Heart left ventricle (tissue), 13 donors: ENCODE measurements around the gene USP8.
"Not testable (repeated sequence)": the region's sequence is repeated elsewhere in the genome, so short reads cannot be mapped to it uniquely, and the experiment has no call there.

Experiments
- POLR2A ChIP-seq, 2 donors: fragments of 450-650 bp; IDR thresholded peaks; one replicate each; pipeline ENCODE4 v1.6.1; 2017; ENCODE audit warnings: antibody characterized with exemption in 2 of 2, mild to moderate bottlenecking in 2 of 2, moderate library complexity in 2 of 2
- TF ChIP-seq, protein P1 (sequence below), 12 donors: fragments of 200-600 bp; sonication (generic) in 4 of 12; IDR thresholded peaks; one replicate each; pipeline versions ENCODE4 v1.5.0 to v1.8.0; 2018 to 2022; ENCODE audit warnings: antibody characterized with exemption in 12 of 12, mild to moderate bottlenecking in 5 of 12
- donor health status: ischemic (EF 13 %, LVEDD 7.1; RV severe dilation, severe dysfunction).
- donor health status: DM: no; HTN: yes; CAD: no.
- donor health status: DM: no; HTN: no; CAD: no.
- donor health status: ischemic (EF 25% LVEDD 6.9; RV normal size, moderate dysfunction).
- donor health status: ischemic (EF 25% LVEDD 5.7; RV mildly dilated, moderate dysfunction).
- donor health status: ischemic (EF 35%, LVEDD 5.7; RV mildly dilated, moderate dysfunction).
- donor health status: nonischemic (EF 11% LVEDD 7.7; RV severe dilation, severe dysfunction).
- donor health status: DM: yes; HTN: yes; CAD: no.
- donor health status: PGD.
- donor health status: ischemic (EF 29% LVEDD 5.4; RV normal size, mild dysfunction).
- donor health status: nonischemic (EF 23%, LVEDD 6.1; RV moderate dilation, normal function).

- TF ChIP-seq, protein P1, sequence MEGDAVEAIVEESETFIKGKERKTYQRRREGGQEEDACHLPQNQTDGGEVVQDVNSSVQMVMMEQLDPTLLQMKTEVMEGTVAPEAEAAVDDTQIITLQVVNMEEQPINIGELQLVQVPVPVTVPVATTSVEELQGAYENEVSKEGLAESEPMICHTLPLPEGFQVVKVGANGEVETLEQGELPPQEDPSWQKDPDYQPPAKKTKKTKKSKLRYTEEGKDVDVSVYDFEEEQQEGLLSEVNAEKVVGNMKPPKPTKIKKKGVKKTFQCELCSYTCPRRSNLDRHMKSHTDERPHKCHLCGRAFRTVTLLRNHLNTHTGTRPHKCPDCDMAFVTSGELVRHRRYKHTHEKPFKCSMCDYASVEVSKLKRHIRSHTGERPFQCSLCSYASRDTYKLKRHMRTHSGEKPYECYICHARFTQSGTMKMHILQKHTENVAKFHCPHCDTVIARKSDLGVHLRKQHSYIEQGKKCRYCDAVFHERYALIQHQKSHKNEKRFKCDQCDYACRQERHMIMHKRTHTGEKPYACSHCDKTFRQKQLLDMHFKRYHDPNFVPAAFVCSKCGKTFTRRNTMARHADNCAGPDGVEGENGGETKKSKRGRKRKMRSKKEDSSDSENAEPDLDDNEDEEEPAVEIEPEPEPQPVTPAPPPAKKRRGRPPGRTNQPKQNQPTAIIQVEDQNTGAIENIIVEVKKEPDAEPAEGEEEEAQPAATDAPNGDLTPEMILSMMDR (IDR thresholded peaks at IDR 0.05), result not testable (repeated sequence)
- TF ChIP-seq POLR2A (IDR thresholded peaks at IDR 0.05), result not testable (repeated sequence)
Measured at GRCh38 chr15:50379413-50379812, 44.8 kb upstream of the USP8 start.
